Activated T-helper 1 cell treated with anti-CD3 and anti-CD28 coated beads, Interleukin-12 subunit alpha, Interleukin-12 subunit beta, Interleukin-2, Interleukin-4 antibody, amounts not matched to agents 30 ng/mL and 10 ng/mL and 1 ng/mL, durations not matched to agents 14 hours and 24 hours and 36 hours (primary cell): ENCODE results near the gene CNRIP1. TPM values are rescaled to one million over a fixed set of nuclear protein-coding genes. Genes with fewer than 3 reads are reported as not detected.

Source experiments
- DNase-seq: peaks from one replicate; pipeline ENCODE4 v3.0.0; 2021; ENCODE audit warnings: low spot score
- H3K27ac Mint-ChIP-seq: one replicate; pipeline ENCODE4 v1.8.0; 2021; ENCODE audit warnings: mild to moderate bottlenecking, mixed read lengths
- H3K27me3 Mint-ChIP-seq: one replicate; pipeline ENCODE4 v1.8.0; 2022; ENCODE audit warnings: mild to moderate bottlenecking, moderate library complexity, mixed read lengths; ENCODE audit not compliant: insufficient read depth
- H3K36me3 Mint-ChIP-seq: one replicate; pipeline ENCODE4 v1.8.0; 2021; ENCODE audit warnings: low read depth, mixed read lengths
- H3K4me1 Mint-ChIP-seq: one replicate; pipeline ENCODE4 v1.8.0; 2021; ENCODE audit warnings: low read depth, mixed read lengths
- H3K4me3 Mint-ChIP-seq: one replicate; pipeline ENCODE4 v1.8.0; 2021; ENCODE audit warnings: mild to moderate bottlenecking, moderate library complexity, mixed read lengths
- H3K9me3 Mint-ChIP-seq: one replicate; pipeline ENCODE4 v1.8.0; 2021; ENCODE audit warnings: mixed read lengths
- intact Hi-C: fragments of 100-400 bp; cut with micrococcal nuclease; formaldehyde crosslinking; loops from one replicate; pipeline ENCODE4 v1.15.1; 2024
- total RNA-seq: library from RNA; stranded (reverse); gene quantifications from 2 replicates; pipeline ENCODE4 v1.2.3, GENCODE V29; 2022

The CNRIP1 gene
- total RNA-seq: not detected in 2 replicates

- H3K36me3 Mint-ChIP-seq: no peaks in the 10 kb centered on the region
- H3K4me1 Mint-ChIP-seq: peaks cover 7% of the 10 kb centered on the region
- no peak within 1 kb of the TSS for H3K27ac Mint-ChIP-seq
- H3K4me3 Mint-ChIP-seq: peak within 1 kb of the TSS; percentile 19
- no peak for DNase-seq
- no peaks in the 10 kb centered on the region for H3K9me3 Mint-ChIP-seq
- intact Hi-C loops: no loop called here
- H3K27me3 Mint-ChIP-seq: peaks cover 69% of the 10 kb centered on the region
These were observed at the start of gene CNRIP1 for GRCh38 chr2:68319398-68320117. Gene CNRIP1, minus strand, starts transcription at chr2:68319949. Its CDS starts 549 bp downstream, at chr2:68319400.

- Mint-ChIP-seq H3K4me3 (no peak overlapping the region), H3K9me3 (peaks cover 12% of the 10 kb centered on the region), H3K36me3 (peaks cover 5% of the 10 kb centered on the region), H3K27ac (no peak overlapping the region), H3K4me1 (peaks cover 25% of the 10 kb centered on the region), H3K27me3 (peaks cover 11% of the 10 kb centered on the region)
- DNase-seq: no peak
- intact Hi-C loops: loop anchor here (10.0 kb wide), 1 partner anchor 165 kb away; no protein-coding TSS in a partner anchor
These were observed 49.6 kb upstream of the CNRIP1 start for GRCh38 chr2:68369337-68369734.

- H3K27ac Mint-ChIP-seq: no peak overlapping the region
- peaks cover 25% of the 10 kb centered on the region for H3K4me1 Mint-ChIP-seq
- peaks cover 5% of the 10 kb centered on the region for H3K36me3 Mint-ChIP-seq
- peaks cover 12% of the 10 kb centered on the region for H3K9me3 Mint-ChIP-seq
- peaks cover 11% of the 10 kb centered on the region for H3K27me3 Mint-ChIP-seq
- intact Hi-C loops: loop anchor here (10.0 kb wide), 1 partner anchor 164 kb away; no protein-coding TSS in a partner anchor
- no peak overlapping the region for H3K4me3 Mint-ChIP-seq
- DNase-seq: no peak
These were observed 49.0 kb upstream of the CNRIP1 start for GRCh38 chr2:68368654-68369336.

- DNase-seq: no peak
- intact Hi-C loops: loop anchor here (10.0 kb wide), 1 partner anchor 163 kb away; no protein-coding TSS in a partner anchor
- Mint-ChIP-seq H3K4me1 (peaks cover 28% of the 10 kb centered on the region), H3K4me3 (no peak overlapping the region), H3K9me3 (peaks cover 12% of the 10 kb centered on the region), H3K27me3 (peaks cover 11% of the 10 kb centered on the region), H3K36me3 (peaks cover 5% of the 10 kb centered on the region), H3K27ac (no peak overlapping the region)
These were observed 48.4 kb upstream of the CNRIP1 start for GRCh38 chr2:68367953-68368653.

GRCh38 chr2:68366083-68366560 lies 46.4 kb upstream of the CNRIP1 start:
- Mint-ChIP-seq H3K9me3 (peaks cover 12% of the 10 kb centered on the region), H3K27me3 (peaks cover 16% of the 10 kb centered on the region), H3K27ac (no peak overlapping the region), H3K4me3 (peak overlapping the region; percentile 32), H3K4me1 (peaks cover 29% of the 10 kb centered on the region), H3K36me3 (peaks cover 5% of the 10 kb centered on the region)
- DNase-seq: no peak
- intact Hi-C loops: loop anchor here (10.0 kb wide), 1 partner anchor 161 kb away; no protein-coding TSS in a partner anchor

GRCh38 chr2:68365087-68365486 lies 45.3 kb upstream of the CNRIP1 start, which contains the start of gene PLEK:
Gene PLEK, plus strand, starts transcription at chr2:68365282. Its CDS starts 70 bp downstream, at chr2:68365352.
- peaks cover 16% of the 10 kb centered on the region for H3K27me3 Mint-ChIP-seq
- H3K4me3 Mint-ChIP-seq: peak within 1 kb of the TSS; percentile 59
- peaks cover 26% of the 10 kb centered on the region for H3K4me1 Mint-ChIP-seq
- intact Hi-C loops: loop anchor here (10.0 kb wide), 1 partner anchor 160 kb away; no protein-coding TSS in a partner anchor
- H3K36me3 Mint-ChIP-seq: peaks cover 5% of the 10 kb centered on the region
- DNase-seq: no peak
- H3K9me3 Mint-ChIP-seq: peaks cover 12% of the 10 kb centered on the region
- peak within 1 kb of the TSS; percentile 35 for H3K27ac Mint-ChIP-seq

GRCh38 chr2:68363721-68364120 lies 44.0 kb upstream of the CNRIP1 start:
- H3K27ac Mint-ChIP-seq: no peak overlapping the region
- H3K4me1 Mint-ChIP-seq: peaks cover 26% of the 10 kb centered on the region
- intact Hi-C loops: loop anchor here (5.0 to 10.0 kb wide), 4 partner anchors 39 to 241 kb away; partner anchors contain the start of gene PPP3R1
- peaks cover 3% of the 10 kb centered on the region for H3K36me3 Mint-ChIP-seq
- no peak for DNase-seq
- peaks cover 2% of the 10 kb centered on the region for H3K9me3 Mint-ChIP-seq
- H3K27me3 Mint-ChIP-seq: peaks cover 16% of the 10 kb centered on the region
- H3K4me3 Mint-ChIP-seq: no peak overlapping the region

- peaks cover 15% of the 10 kb centered on the region for H3K27me3 Mint-ChIP-seq
- no peak for DNase-seq
- intact Hi-C loops: loop anchor here (1.0 to 10.0 kb wide), 7 partner anchors 9 to 240 kb away; partner anchors contain the start of gene PPP3R1
- no peaks in the 10 kb centered on the region for H3K36me3 Mint-ChIP-seq
- no peak overlapping the region for H3K4me3 Mint-ChIP-seq
- H3K9me3 Mint-ChIP-seq: no peaks in the 10 kb centered on the region
- H3K4me1 Mint-ChIP-seq: peaks cover 26% of the 10 kb centered on the region
- H3K27ac Mint-ChIP-seq: no peak overlapping the region
These were observed 43.0 kb upstream of the CNRIP1 start for GRCh38 chr2:68362749-68363148.

GRCh38 chr2:68362069-68362468 lies 42.3 kb upstream of the CNRIP1 start:
- Mint-ChIP-seq H3K36me3 (no peaks in the 10 kb centered on the region), H3K4me3 (peak overlapping the region; percentile 32), H3K27me3 (peaks cover 12% of the 10 kb centered on the region), H3K27ac (peak overlapping the region; percentile 36), H3K9me3 (no peaks in the 10 kb centered on the region), H3K4me1 (peaks cover 26% of the 10 kb centered on the region)
- intact Hi-C loops: loop anchor here (1.0 to 10.0 kb wide), 7 partner anchors 9 to 240 kb away; partner anchors contain the start of gene PPP3R1
- DNase-seq: peak; percentile 65

GRCh38 chr2:68359889-68360288 lies 40.1 kb upstream of the CNRIP1 start:
- Mint-ChIP-seq H3K36me3 (no peaks in the 10 kb centered on the region), H3K27me3 (peaks cover 12% of the 10 kb centered on the region), H3K4me3 (no peak overlapping the region), H3K27ac (no peak overlapping the region), H3K9me3 (no peaks in the 10 kb centered on the region), H3K4me1 (peaks cover 21% of the 10 kb centered on the region)
- intact Hi-C loops: loop anchor here (5.0 to 10.0 kb wide), 4 partner anchors 42 to 238 kb away; partner anchors contain the start of gene PPP3R1
- DNase-seq: no peak

GRCh38 chr2:68357605-68358337 lies 38.0 kb upstream of the CNRIP1 start:
- peaks cover 11% of the 10 kb centered on the region for H3K4me1 Mint-ChIP-seq
- intact Hi-C loops: no loop called here
- H3K36me3 Mint-ChIP-seq: no peaks in the 10 kb centered on the region
- H3K4me3 Mint-ChIP-seq: no peak overlapping the region
- H3K27me3 Mint-ChIP-seq: peaks cover 9% of the 10 kb centered on the region
- no peaks in the 10 kb centered on the region for H3K9me3 Mint-ChIP-seq
- no peak overlapping the region for H3K27ac Mint-ChIP-seq
- no peak for DNase-seq
